Measurements from ENCODE around the gene KCP.

Gene KCP

DNA sequence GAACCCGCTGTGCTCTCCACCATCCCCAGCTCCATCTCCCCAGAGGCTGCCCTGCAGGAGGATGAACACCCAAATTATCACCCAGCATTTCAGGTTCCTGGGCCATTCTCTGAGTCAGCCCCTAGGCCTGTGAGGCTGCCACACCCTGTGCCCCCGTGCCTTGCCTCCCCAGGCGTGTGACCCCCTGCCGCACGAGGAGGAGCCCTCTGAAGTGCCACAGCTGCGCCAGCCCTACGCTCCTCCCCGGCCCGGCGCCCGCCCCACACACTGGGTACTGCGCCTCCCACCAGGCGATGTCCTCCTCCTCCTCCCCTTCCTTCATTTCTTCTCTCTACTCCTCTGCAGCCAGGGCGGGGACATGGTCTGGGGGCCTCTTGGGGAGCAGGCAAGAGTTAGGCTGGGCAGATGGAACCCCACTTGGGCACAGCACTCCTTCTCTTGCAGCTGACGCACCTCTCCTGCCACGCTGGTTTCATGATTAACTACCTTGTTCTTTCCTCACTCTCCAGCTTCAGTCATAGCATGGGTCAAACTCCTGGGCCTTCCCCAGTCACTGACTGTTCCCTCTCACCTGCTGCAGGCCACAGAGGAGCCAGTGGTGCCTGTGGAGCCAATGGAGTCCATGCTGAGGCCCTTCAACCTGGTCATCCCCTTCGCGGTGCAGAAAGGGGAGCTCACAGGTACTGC, 60.6 kb downstream of the KCP start:
- Histone ChIP-seq H3K4me2 (ENCODE audit: low read length) (no peak overlapping the region), H3K27ac (ENCODE audit: low read length) (no peak overlapping the region), H3K4me1 (ENCODE audit: low read length) (no peaks in the 10 kb centered on the region; the same call in 1 of the 2 replicates), H3K27me3 (ENCODE audit: low read depth, low read length) (no peaks in the 10 kb centered on the region), H3K4me3 (ENCODE audit: low read length) (no peak overlapping the region), H3K9me3 (ENCODE audit: insufficient read depth, low read length) (no peaks in the 10 kb centered on the region), H3K79me2 (ENCODE audit: low read length) (no peaks in the 10 kb centered on the region), H2AFZ (ENCODE audit: low read depth, low read length) (no peak overlapping the region), H4K20me1 (ENCODE audit: insufficient read depth, low read length) (no peaks in the 10 kb centered on the region), H3K9ac (ENCODE audit: low read length) (no peak overlapping the region), H3K36me3 (replicated peaks; ENCODE audit: low read depth, low read length) (no peaks in the 10 kb centered on the region)
- no peak for TF ChIP-seq EZH2phosphoT487 (IDR thresholded peaks at IDR 0.05; ENCODE audit: low read depth)
- TF ChIP-seq, protein P1, sequence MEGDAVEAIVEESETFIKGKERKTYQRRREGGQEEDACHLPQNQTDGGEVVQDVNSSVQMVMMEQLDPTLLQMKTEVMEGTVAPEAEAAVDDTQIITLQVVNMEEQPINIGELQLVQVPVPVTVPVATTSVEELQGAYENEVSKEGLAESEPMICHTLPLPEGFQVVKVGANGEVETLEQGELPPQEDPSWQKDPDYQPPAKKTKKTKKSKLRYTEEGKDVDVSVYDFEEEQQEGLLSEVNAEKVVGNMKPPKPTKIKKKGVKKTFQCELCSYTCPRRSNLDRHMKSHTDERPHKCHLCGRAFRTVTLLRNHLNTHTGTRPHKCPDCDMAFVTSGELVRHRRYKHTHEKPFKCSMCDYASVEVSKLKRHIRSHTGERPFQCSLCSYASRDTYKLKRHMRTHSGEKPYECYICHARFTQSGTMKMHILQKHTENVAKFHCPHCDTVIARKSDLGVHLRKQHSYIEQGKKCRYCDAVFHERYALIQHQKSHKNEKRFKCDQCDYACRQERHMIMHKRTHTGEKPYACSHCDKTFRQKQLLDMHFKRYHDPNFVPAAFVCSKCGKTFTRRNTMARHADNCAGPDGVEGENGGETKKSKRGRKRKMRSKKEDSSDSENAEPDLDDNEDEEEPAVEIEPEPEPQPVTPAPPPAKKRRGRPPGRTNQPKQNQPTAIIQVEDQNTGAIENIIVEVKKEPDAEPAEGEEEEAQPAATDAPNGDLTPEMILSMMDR (IDR thresholded peaks at IDR 0.05; ENCODE audit: low read depth, low read length): no peak

DNA sequence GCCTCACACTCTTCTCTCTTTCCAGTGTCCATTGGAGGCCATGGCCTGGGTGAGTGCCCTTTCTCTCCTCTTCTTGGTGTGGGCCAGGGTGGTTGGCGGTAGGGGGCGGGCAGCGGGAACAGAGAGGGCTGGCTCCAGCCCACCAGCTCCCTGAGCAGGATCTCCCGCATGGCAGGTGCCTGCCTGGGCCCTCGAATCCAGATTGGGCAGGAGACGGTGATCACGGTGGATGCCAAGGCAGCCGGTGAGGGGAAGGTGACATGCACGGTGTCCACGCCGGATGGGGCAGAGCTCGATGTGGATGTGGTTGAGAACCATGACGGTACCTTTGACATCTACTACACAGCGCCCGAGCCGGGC, 61.4 kb downstream of the KCP start:
- H3K4me2 ChIP-seq (ENCODE audit: low read length): no peak overlapping the region
- no peak overlapping the region for H3K4me3 ChIP-seq (ENCODE audit: low read length)
- H3K9ac ChIP-seq (ENCODE audit: low read length): no peak overlapping the region
- no peak overlapping the region for H2AFZ ChIP-seq (ENCODE audit: low read depth, low read length)
- no peaks in the 10 kb centered on the region for H3K9me3 ChIP-seq (ENCODE audit: insufficient read depth, low read length)
- no peaks in the 10 kb centered on the region for H3K27me3 ChIP-seq (ENCODE audit: low read depth, low read length)
- H3K4me1 ChIP-seq (ENCODE audit: low read length): no peaks in the 10 kb centered on the region; the same call in 1 of the 2 replicates
- no peaks in the 10 kb centered on the region for H3K79me2 ChIP-seq (ENCODE audit: low read length)
- no peak overlapping the region for H3K27ac ChIP-seq (ENCODE audit: low read length)
- no peaks in the 10 kb centered on the region for H4K20me1 ChIP-seq (ENCODE audit: insufficient read depth, low read length)
- H3K36me3 ChIP-seq (replicated peaks; ENCODE audit: low read depth, low read length): no peaks in the 10 kb centered on the region
- no peak for TF ChIP-seq EZH2phosphoT487 (IDR thresholded peaks at IDR 0.05; ENCODE audit: low read depth)
- TF ChIP-seq, protein P1 (IDR thresholded peaks at IDR 0.05; ENCODE audit: low read depth, low read length): no peak

DNA sequence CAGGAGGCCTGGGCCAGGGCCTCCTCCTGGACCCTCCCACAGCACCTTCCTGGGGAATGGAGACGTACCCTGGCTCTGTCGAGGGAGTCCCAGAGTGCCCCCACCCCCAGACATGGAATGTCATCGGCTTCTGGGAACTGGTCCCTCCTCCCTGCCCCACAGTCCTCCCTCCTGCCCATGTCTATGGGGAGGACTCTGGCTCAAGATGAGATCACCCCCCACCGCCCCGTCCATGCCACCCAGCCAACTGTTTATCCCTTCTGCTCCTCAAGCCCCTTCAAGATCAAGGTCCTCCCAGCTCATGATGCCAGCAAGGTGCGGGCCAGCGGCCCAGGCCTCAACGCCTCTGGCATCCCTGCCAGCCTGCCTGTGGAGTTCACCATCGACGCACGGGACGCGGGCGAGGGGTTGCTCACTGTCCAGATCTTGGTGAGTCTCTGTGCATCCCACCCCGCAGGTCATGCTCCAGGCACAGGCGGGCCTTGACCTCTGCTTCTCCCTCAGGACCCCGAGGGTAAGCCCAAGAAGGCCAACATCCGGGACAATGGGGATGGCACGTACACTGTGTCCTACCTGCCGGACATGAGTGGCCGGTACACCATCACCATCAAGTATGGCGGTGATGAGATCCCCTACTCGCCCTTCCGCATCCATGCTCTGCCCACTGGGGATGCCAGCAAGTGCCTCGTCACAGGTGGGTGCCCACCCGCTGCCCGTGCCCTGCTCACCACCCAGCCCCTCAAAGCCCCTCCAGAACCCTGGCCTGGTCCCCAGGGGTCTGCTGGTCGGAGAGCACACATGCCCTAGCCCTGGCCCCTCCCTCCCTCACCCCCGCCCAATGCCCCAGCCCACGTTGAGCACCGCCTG, 62.0 kb downstream of the KCP start:
- Histone ChIP-seq H3K36me3 (replicated peaks; ENCODE audit: low read depth, low read length) (no peaks in the 10 kb centered on the region), H3K27me3 (ENCODE audit: low read depth, low read length) (no peaks in the 10 kb centered on the region)
- TF ChIP-seq, protein P1 (IDR thresholded peaks at IDR 0.05; ENCODE audit: low read depth, low read length): no peak
- no peak for TF ChIP-seq EZH2phosphoT487 (IDR thresholded peaks at IDR 0.05; ENCODE audit: low read depth)

DNA sequence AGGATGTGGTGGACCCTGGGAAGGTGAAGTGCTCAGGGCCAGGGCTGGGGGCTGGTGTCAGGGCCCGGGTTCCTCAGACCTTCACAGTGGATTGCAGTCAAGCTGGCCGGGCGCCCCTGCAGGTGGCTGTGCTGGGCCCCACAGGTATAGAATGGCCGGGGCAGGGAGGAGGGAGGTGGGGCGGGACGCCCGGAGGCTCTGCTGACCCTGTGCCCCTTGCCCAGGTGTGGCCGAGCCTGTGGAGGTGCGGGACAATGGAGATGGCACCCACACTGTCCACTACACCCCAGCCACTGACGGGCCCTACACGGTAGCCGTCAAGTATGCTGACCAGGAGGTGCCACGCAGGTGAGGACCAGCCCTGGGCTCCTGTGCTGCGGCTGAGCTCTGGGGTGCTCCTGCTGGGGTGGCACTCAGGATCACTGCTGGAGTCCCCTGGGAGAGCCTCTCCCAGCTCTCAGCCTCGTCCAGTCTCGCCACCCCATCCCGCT, 62.7 kb downstream of the KCP start:
- no peaks in the 10 kb centered on the region for H3K9me3 ChIP-seq (ENCODE audit: insufficient read depth, low read length)
- no peak overlapping the region for H2AFZ ChIP-seq (ENCODE audit: low read depth, low read length)
- H3K9ac ChIP-seq (ENCODE audit: low read length): no peak overlapping the region
- no peak for TF ChIP-seq EZH2phosphoT487 (IDR thresholded peaks at IDR 0.05; ENCODE audit: low read depth)
- TF ChIP-seq, protein P1 (IDR thresholded peaks at IDR 0.05; ENCODE audit: low read depth, low read length): no peak
- no peak overlapping the region for H3K27ac ChIP-seq (ENCODE audit: low read length)
- H3K79me2 ChIP-seq (ENCODE audit: low read length): no peaks in the 10 kb centered on the region
- H4K20me1 ChIP-seq (ENCODE audit: insufficient read depth, low read length): no peaks in the 10 kb centered on the region
- no peaks in the 10 kb centered on the region; the same call in 1 of the 2 replicates for H3K4me1 ChIP-seq (ENCODE audit: low read length)
- no peak overlapping the region for H3K4me3 ChIP-seq (ENCODE audit: low read length)
- H3K4me2 ChIP-seq (ENCODE audit: low read length): no peak overlapping the region
- H3K27me3 ChIP-seq (ENCODE audit: low read depth, low read length): no peaks in the 10 kb centered on the region
- H3K36me3 ChIP-seq (replicated peaks; ENCODE audit: low read depth, low read length): no peaks in the 10 kb centered on the region

More for the DNA sequence above, 62.0 kb downstream of the KCP start:
- Histone ChIP-seq H3K4me3 (ENCODE audit: low read length) (no peak overlapping the region), H3K4me1 (ENCODE audit: low read length) (no peaks in the 10 kb centered on the region; the same call in 1 of the 2 replicates), H2AFZ (ENCODE audit: low read depth, low read length) (no peak overlapping the region), H3K9me3 (ENCODE audit: insufficient read depth, low read length) (no peaks in the 10 kb centered on the region), H3K4me2 (ENCODE audit: low read length) (no peak overlapping the region), H4K20me1 (ENCODE audit: insufficient read depth, low read length) (no peaks in the 10 kb centered on the region), H3K9ac (ENCODE audit: low read length) (no peak overlapping the region), H3K79me2 (ENCODE audit: low read length) (no peaks in the 10 kb centered on the region), H3K27ac (ENCODE audit: low read length) (no peak overlapping the region)

All from OCI-LY3 (cell line).